Putamen (tissue), 1 donor: ENCODE data around the gene DNAH3.
"Not testable (repeated sequence)": the region's sequence is repeated elsewhere in the genome, so short reads cannot be mapped to it uniquely, and the experiment has no call there.

Experiments
- DNase-seq: peaks from one replicate; pipeline ENCODE4 v3.0.0-alpha.2; 2016; ENCODE audit warnings: low spot score

The DNAH3 gene

GRCh38 chr16:21150375-21151001 is at the start of gene DNAH3:
Gene DNAH3, minus strand, starts transcription at chr16:21150846. Its CDS starts 527 bp downstream, at chr16:21150319.
- DNase-seq: no peak

- DNase-seq: no peak
These were observed 49.1 kb upstream of the DNAH3 start for GRCh38 chr16:21199607-21200218.

- DNase-seq: no peak
These were observed 47.0 kb upstream of the DNAH3 start for GRCh38 chr16:21197621-21198020.

GRCh38 chr16:21197112-21197511 is 46.5 kb upstream of the DNAH3 start:
- no peak for DNase-seq

- not testable (repeated sequence) for DNase-seq
These were observed 44.7 kb upstream of the DNAH3 start for GRCh38 chr16:21195330-21195729.

GRCh38 chr16:21194771-21195301 is 44.2 kb upstream of the DNAH3 start:
- DNase-seq: peak; percentile 78

- no peak for DNase-seq
These were observed 42.3 kb upstream of the DNAH3 start for GRCh38 chr16:21192991-21193390.

GRCh38 chr16:21190599-21190998 is 40.0 kb upstream of the DNAH3 start:
- DNase-seq: no peak

- no peak for DNase-seq
These were observed 39.4 kb upstream of the DNAH3 start for GRCh38 chr16:21190013-21190412.

GRCh38 chr16:21189311-21189710 is 38.7 kb upstream of the DNAH3 start:
- DNase-seq: no peak

GRCh38 chr16:21186326-21186691 is 35.7 kb upstream of the DNAH3 start:
- DNase-seq: no peak

- no peak for DNase-seq
These were observed 35.1 kb upstream of the DNAH3 start for GRCh38 chr16:21185659-21186325.

GRCh38 chr16:21184834-21185233 is 34.2 kb upstream of the DNAH3 start:
- DNase-seq: no peak

GRCh38 chr16:21183995-21184394 is 33.3 kb upstream of the DNAH3 start:
- DNase-seq: no peak

GRCh38 chr16:21179983-21180365 is 29.3 kb upstream of the DNAH3 start:
- DNase-seq: no peak

GRCh38 chr16:21179126-21179982 is 28.7 kb upstream of the DNAH3 start:
- no peak for DNase-seq

- no peak for DNase-seq
These were observed 24.8 kb upstream of the DNAH3 start for GRCh38 chr16:21175397-21175796.

- DNase-seq: no peak
These were observed 22.0 kb upstream of the DNAH3 start for GRCh38 chr16:21172650-21173049.

- DNase-seq: not testable (repeated sequence)
These were observed 19.5 kb upstream of the DNAH3 start for GRCh38 chr16:21170116-21170515.

- no peak for DNase-seq
These were observed 18.8 kb upstream of the DNAH3 start for GRCh38 chr16:21169249-21169981.

GRCh38 chr16:21167929-21168602 is 17.4 kb upstream of the DNAH3 start:
- DNase-seq: no peak
